K562 (cell line): Measurements from ENCODE around the gene ATP5PD. TPM values are rescaled to one million over a fixed set of nuclear protein-coding genes. Genes with fewer than 3 reads are reported as not detected.

ENCODE experiments used
- ARID1B ChIP-seq: fragments of 450-650 bp; IDR thresholded peaks from 2 replicates; pipeline ENCODE4 v1.6.1; 2016; ENCODE audit warnings: antibody characterized with exemption, mild to moderate bottlenecking, inconsistent platforms
- CTBP1 ChIP-seq: fragments of 450-650 bp; IDR thresholded peaks from 2 replicates; pipeline ENCODE4 v1.6.1; 2016; ENCODE audit warnings: borderline replicate concordance
- DPF2 ChIP-seq: fragments of 450-650 bp; IDR thresholded peaks from 2 replicates; pipeline ENCODE4 v1.6.1; 2016
- ELF4 ChIP-seq: fragments of 450-650 bp; formaldehyde crosslinking; IDR thresholded peaks from 2 replicates; pipeline ENCODE4 v1.4.0; 2022; ENCODE audit warnings: missing genetic modification characterization
- GTF2B ChIP-seq: IDR thresholded peaks from 2 replicates; pipeline ENCODE4 v1.6.1; 2011; ENCODE audit not compliant: insufficient read length; ENCODE audit errors: extremely low read depth
- HMGN3 ChIP-seq: IDR thresholded peaks from 2 replicates; pipeline ENCODE4 v1.6.1; 2011; ENCODE audit warnings: borderline replicate concordance, low read depth, mild to moderate bottlenecking, mixed read lengths, low read length; ENCODE audit not compliant: insufficient read length; ENCODE audit errors: extremely low read depth
- HNRNPL ChIP-seq: fragments of 200-400 bp; formaldehyde crosslinking; IDR thresholded peaks from 2 replicates; pipeline ENCODE4 v1.6.1; 2017; ENCODE audit warnings: low read depth, mild to moderate bottlenecking, low read length
- MYNN ChIP-seq, 2 experiments: sonication (generic); formaldehyde crosslinking in 1 of 2; IDR thresholded peaks; 2 replicates each; pipeline versions ENCODE4 v1.5.0 to v1.6.1; 2016 to 2020; ENCODE audit warnings: antibody characterized with exemption in 1 of 2, missing genetic modification reagents in 1 of 2
- NBN ChIP-seq: fragments of 450-650 bp; IDR thresholded peaks from 2 replicates; pipeline ENCODE4 v1.6.1; 2016; ENCODE audit warnings: low read depth, mild to moderate bottlenecking
- NFE2L1 ChIP-seq: fragments of 450-650 bp; IDR thresholded peaks from 2 replicates; pipeline ENCODE4 v1.6.1; 2016; ENCODE audit warnings: missing genetic modification characterization, low read depth, mild to moderate bottlenecking, missing compliant biosample characterization, moderate library complexity, borderline replicate concordance
- NR2C2 ChIP-seq, 2 experiments: fragments of 200-800 bp in 1 of 2; sonication (Bioruptor generic) in 1 of 2; sonication (generic) in 1 of 2; formaldehyde crosslinking in 1 of 2; IDR thresholded peaks; 2 replicates each; pipeline versions ENCODE4 v1.6.1 to v1.8.0; 2016 to 2022; ENCODE audit warnings: mild to moderate bottlenecking in 1 of 2, missing compliant biosample characterization in 1 of 2, missing genetic modification characterization in 1 of 2, missing genetic modification reagents in 1 of 2
- SIN3A ChIP-seq, 2 experiments: fragments of 150-350 bp in 1 of 2; IDR thresholded peaks; 2 replicates each; pipeline ENCODE4 v1.6.1; 2011 to 2016; ENCODE audit warnings: borderline replicate concordance in 2 of 2, low read depth in 2 of 2, low read length in 2 of 2, mild to moderate bottlenecking in 2 of 2, moderate library complexity in 2 of 2; ENCODE audit not compliant: control insufficient read depth in 1 of 2
- SMC3 ChIP-seq: conservative IDR thresholded peaks from 2 replicates; pipeline ENCODE4 v1.6.1; 2011; ENCODE audit warnings: low read depth, low read length, improper control_type of control experiment; ENCODE audit not compliant: insufficient read depth
- U2AF2 ChIP-seq: fragments of 200-400 bp; formaldehyde crosslinking; optimal IDR thresholded peaks from 2 replicates; pipeline ENCODE3; 2017; ENCODE audit warnings: low read depth, mild to moderate bottlenecking, low read length
- YBX1 ChIP-seq: fragments of 450-650 bp; IDR thresholded peaks from 2 replicates; pipeline ENCODE4 v1.7.1; 2016; ENCODE audit warnings: mild to moderate bottlenecking
- ZNF551 ChIP-seq: fragments of 250-450 bp; sonication (Bioruptor Pico); IDR thresholded peaks from 2 replicates; pipeline ENCODE4 v1.5.0; 2021; ENCODE audit warnings: mild to moderate bottlenecking, moderate library complexity
- ZNF76 ChIP-seq: fragments of 250-450 bp; sonication (Bioruptor Pico); IDR thresholded peaks from 2 replicates; pipeline ENCODE4 v1.4.0; 2020; ENCODE audit warnings: mild to moderate bottlenecking, moderate library complexity, borderline replicate concordance
- polyA plus RNA-seq, 8 experiments: library from polyadenylated mRNA; depleted of rRNA in 4 of 8; stranded (reverse) in 5 of 8; unstranded in 3 of 8; fragments of >200 nt; fragmentation: Nextera tagmentation in 2 of 8; fragmentation: Illumina TruSeq in 1 of 8; extraction: Ambion mirVana in 2 of 8; extraction: Trizol in 1 of 8; gene quantifications; 2 replicates each; pipeline versions ENCODE4 v1.2.1 to v1.2.3, GENCODE V29; 2011 to 2014; ENCODE audit warnings: inconsistent platforms in 1 of 8, missing spikeins in 1 of 8
- total RNA-seq, 7 experiments: library from RNA; depleted of rRNA in 6 of 7; stranded (reverse); fragments of >200 nt in 6 of 7; fragmentation: Illumina TruSeq in 2 of 7; extraction: Trizol in 2 of 7; gene quantifications; 2 replicates each; pipeline versions ENCODE4 v1.2.1 to v1.2.3, GENCODE V29; 2011 to 2021; ENCODE audit warnings: low replicate concordance in 1 of 7
- TF ChIP-seq, protein P1 (sequence below): fragments of 250-450 bp; sonication (Bioruptor Pico); IDR thresholded peaks from 2 replicates; pipeline ENCODE4 v1.9.0; 2021; ENCODE audit warnings: mild to moderate bottlenecking, inconsistent platforms
- TF ChIP-seq, protein P2 (sequence below): fragments of 250-450 bp; sonication (Bioruptor Pico); IDR thresholded peaks from 2 replicates; pipeline ENCODE4 v1.5.1; 2021; ENCODE audit warnings: mild to moderate bottlenecking
- TF ChIP-seq, protein P3 (sequence below): fragments of 450-650 bp; formaldehyde crosslinking; IDR thresholded peaks from 2 replicates; pipeline ENCODE4 v1.4.0; 2020; ENCODE audit warnings: mild to moderate bottlenecking

Gene ATP5PD
- total and polyA plus RNA-seq, 9 of the 15 experiments (the other 6 are each of a cell fraction or from before 2014, with no cell fraction given) = 271 to 828 (median 432) TPM

DNA sequence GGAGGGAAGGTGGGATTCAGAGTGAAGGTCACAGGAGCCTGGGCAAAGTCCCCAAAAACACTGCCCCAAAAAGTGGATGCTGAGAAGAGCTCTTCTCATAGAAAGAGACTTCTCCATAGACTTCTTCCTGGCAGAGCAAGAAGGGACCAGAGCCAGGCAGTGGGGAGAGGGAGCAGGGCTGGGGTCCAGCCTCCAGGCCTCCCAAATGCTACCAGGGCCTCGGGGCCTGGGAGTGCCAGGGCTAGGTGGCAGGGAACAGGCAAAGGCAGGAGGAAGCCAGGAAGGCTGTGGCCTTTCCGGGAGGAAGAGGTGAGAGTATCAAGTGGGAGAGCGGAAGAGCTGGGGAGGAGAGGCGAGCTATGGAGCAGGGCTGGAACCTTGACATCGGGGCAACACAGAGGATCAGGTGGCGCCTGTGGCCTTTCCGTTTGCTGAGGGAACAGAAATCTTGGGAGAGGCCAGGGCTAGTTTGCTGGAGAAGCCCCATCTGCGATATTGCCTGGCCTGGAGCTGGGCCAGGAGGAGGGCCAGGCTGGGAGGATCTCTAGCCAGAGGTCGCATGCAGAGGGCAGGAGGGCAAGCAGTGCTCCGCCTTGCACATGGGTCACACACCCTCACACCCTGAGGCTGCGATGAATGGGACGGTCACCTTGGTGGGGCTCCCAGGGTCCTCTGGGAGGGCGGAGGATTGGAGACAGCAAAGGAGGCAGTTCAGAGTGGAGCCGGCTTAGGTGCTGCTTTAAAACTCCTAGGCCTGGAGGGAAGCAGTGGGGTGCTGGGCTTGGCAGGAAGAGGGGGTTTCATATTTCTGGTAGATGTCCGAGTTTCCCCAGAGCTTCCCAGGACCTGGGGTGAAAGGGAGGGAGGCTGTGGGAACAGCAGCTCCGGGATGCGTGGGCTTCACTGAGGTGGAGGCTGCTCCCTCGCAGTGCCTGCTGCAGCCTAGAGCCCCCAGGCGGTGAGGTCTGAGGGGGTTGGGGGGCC, 44.4 kb upstream of the ATP5PD start (continued):
- TF ChIP-seq, protein P1, sequence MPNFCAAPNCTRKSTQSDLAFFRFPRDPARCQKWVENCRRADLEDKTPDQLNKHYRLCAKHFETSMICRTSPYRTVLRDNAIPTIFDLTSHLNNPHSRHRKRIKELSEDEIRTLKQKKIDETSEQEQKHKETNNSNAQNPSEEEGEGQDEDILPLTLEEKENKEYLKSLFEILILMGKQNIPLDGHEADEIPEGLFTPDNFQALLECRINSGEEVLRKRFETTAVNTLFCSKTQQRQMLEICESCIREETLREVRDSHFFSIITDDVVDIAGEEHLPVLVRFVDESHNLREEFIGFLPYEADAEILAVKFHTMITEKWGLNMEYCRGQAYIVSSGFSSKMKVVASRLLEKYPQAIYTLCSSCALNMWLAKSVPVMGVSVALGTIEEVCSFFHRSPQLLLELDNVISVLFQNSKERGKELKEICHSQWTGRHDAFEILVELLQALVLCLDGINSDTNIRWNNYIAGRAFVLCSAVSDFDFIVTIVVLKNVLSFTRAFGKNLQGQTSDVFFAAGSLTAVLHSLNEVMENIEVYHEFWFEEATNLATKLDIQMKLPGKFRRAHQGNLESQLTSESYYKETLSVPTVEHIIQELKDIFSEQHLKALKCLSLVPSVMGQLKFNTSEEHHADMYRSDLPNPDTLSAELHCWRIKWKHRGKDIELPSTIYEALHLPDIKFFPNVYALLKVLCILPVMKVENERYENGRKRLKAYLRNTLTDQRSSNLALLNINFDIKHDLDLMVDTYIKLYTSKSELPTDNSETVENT (CRISPR knock-in tag) = no peak
- no peak for TF ChIP-seq HNRNPL
- TF ChIP-seq, protein P2, sequence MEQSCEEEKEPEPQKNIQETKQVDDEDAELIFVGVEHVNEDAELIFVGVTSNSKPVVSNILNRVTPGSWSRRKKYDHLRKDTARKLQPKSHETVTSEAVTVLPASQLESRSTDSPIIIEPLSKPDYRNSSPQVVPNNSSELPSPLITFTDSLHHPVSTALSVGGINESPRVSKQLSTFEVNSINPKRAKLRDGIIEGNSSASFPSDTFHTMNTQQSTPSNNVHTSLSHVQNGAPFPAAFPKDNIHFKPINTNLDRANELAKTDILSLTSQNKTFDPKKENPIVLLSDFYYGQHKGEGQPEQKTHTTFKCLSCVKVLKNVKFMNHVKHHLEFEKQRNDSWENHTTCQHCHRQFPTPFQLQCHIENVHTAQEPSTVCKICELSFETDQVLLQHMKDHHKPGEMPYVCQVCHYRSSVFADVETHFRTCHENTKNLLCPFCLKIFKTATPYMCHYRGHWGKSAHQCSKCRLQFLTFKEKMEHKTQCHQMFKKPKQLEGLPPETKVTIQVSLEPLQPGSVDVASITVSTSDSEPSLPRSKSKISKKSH = no peak
- no peak for TF ChIP-seq ZNF76 (CRISPR knock-in tag)
- TF ChIP-seq ARID1B = no peak
- no peak for TF ChIP-seq NFE2L1 (tag)
- TF ChIP-seq DPF2 = no peak
- 0 out of 2 replicates have a peak, but pooled peaks have one; percentile 25 for TF ChIP-seq MYNN (IDR thresholded peaks at IDR 0.05)
- TF ChIP-seq MYNN (CRISPR knock-in tag; IDR thresholded peaks at IDR 0.05) = no peak
- TF ChIP-seq CTBP1 = 0 out of 2 replicates have a peak, but pooled peaks have one; percentile 37
- no peak for TF ChIP-seq ZNF551 (CRISPR knock-in tag)
- TF ChIP-seq NBN = no peak
- TF ChIP-seq GTF2B = no peak
- TF ChIP-seq U2AF2 = no peak
- TF ChIP-seq YBX1 = no peak
- TF ChIP-seq NR2C2 (CRISPR knock-in tag; IDR thresholded peaks at IDR 0.05) = no peak
- peak; percentile 81 for TF ChIP-seq NR2C2 (tag; IDR thresholded peaks at IDR 0.05)
- TF ChIP-seq HMGN3 = no peak
- TF ChIP-seq SIN3A (IDR thresholded peaks at IDR 0.05; ENCODE audit: borderline replicate concordance in 2 of 2, control insufficient read depth in 1 of 2, low read depth in 2 of 2, low read length in 2 of 2) = no peak
- TF ChIP-seq, protein P3, sequence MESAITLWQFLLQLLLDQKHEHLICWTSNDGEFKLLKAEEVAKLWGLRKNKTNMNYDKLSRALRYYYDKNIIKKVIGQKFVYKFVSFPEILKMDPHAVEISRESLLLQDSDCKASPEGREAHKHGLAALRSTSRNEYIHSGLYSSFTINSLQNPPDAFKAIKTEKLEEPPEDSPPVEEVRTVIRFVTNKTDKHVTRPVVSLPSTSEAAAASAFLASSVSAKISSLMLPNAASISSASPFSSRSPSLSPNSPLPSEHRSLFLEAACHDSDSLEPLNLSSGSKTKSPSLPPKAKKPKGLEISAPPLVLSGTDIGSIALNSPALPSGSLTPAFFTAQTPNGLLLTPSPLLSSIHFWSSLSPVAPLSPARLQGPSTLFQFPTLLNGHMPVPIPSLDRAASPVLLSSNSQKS (CRISPR knock-in tag) = no peak
- TF ChIP-seq SMC3 = no peak
- TF ChIP-seq ELF4 = peak; percentile 12; the same call in 1 of the 2 replicates
